ENCODE data around the gene TMEM26. TPM values are rescaled to one million over a fixed set of nuclear protein-coding genes. Genes with fewer than 3 reads are reported as not detected.

The TMEM26 gene
- total RNA-seq, 3 donors from 2014 or later (not counting 1 experiment from before 2014, with no cell fraction given): not detected

- H3K36me3 ChIP-seq (ENCODE audit: control insufficient read depth, insufficient read depth, low read length): no peaks in the 10 kb centered on the region
- WGBS (ENCODE audit: insufficient coverage): 71% methylated on average over 1 of the region's 1 CpG
- peaks cover 22% of the 10 kb centered on the region for H3K36me3 Mint-ChIP-seq
- ATAC-seq (no peak), DNase-seq (no peak)
- H3K27me3 Mint-ChIP-seq (ENCODE audit: low read depth in 2 of 2): peaks cover 2 to 5% of the 10 kb centered on the region in 2 donors
- no peaks in the 10 kb centered on the region for H3K27me3 ChIP-seq (ENCODE audit: control insufficient read depth, insufficient read depth, low read length)
- H3K4me3 ChIP-seq (ENCODE audit: low read length): no peak overlapping the region
- H3K27ac ChIP-seq (ENCODE audit: low read length): no peak overlapping the region
- H3K27ac Mint-ChIP-seq: no peak overlapping the region
- no peak overlapping the region for H3K4me3 Mint-ChIP-seq
- no peaks in the 10 kb centered on the region for H3K4me1 Mint-ChIP-seq
- H3K9me3 Mint-ChIP-seq: peaks cover 15 to 17% of the 10 kb centered on the region in 2 donors
- intact Hi-C loops (cut with micrococcal nuclease): no loop called here
- no peaks in the 10 kb centered on the region for H3K4me1 ChIP-seq (ENCODE audit: control insufficient read depth, insufficient read depth, low read length)
- H3K9me3 ChIP-seq (ENCODE audit: control insufficient read depth, insufficient read depth, low read length): no peaks in the 10 kb centered on the region
- no peak for TF ChIP-seq CTCF (IDR thresholded peaks at IDR 0.05)
Observed at GRCh38 chr10:61423178-61423577, 30.0 kb downstream of the TMEM26 start.

DNA sequence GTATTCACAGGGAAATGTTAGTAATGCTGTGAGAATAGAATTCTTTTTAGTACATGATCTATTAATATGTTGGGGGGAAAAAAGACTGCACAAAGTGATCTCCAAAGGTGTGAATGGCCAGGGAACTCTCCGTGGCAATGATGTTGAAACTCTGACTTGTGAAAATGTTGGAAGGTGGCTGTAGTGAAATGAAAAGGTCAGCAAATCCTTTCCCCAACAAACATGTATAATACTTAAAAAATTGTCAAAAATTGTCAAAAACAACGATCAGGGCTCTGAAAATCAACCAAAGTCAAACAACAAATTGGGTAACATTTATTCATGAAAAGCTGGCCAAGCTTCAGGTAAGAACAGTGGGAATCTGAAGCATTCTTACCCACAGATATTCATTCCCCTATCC, 35.5 kb downstream of the TMEM26 start:
- H3K4me1 Mint-ChIP-seq: no peaks in the 10 kb centered on the region
- no peak overlapping the region for H3K27ac ChIP-seq (ENCODE audit: low read length)
- peaks cover 13 to 14% of the 10 kb centered on the region in 2 donors for H3K9me3 Mint-ChIP-seq
- 78% methylated on average over 1 of the region's 2 CpGs for WGBS (ENCODE audit: insufficient coverage)
- no peak for TF ChIP-seq CTCF (IDR thresholded peaks at IDR 0.05)
- H3K4me1 ChIP-seq (ENCODE audit: control insufficient read depth, insufficient read depth, low read length): no peaks in the 10 kb centered on the region
- H3K27ac Mint-ChIP-seq: no peak overlapping the region
- no peaks in the 10 kb centered on the region for H3K27me3 ChIP-seq (ENCODE audit: control insufficient read depth, insufficient read depth, low read length)
- H3K36me3 ChIP-seq (ENCODE audit: control insufficient read depth, insufficient read depth, low read length): no peaks in the 10 kb centered on the region
- H3K4me3 ChIP-seq (ENCODE audit: low read length): no peak overlapping the region
- no peak overlapping the region for H3K4me3 Mint-ChIP-seq
- H3K27me3 Mint-ChIP-seq (ENCODE audit: low read depth in 2 of 2): peaks cover 6 to 15% of the 10 kb centered on the region in 2 donors
- no peak for DNase-seq
- intact Hi-C loops (cut with micrococcal nuclease): no loop called here
- no peak for ATAC-seq
- H3K36me3 Mint-ChIP-seq: peaks cover 13% of the 10 kb centered on the region
- no peaks in the 10 kb centered on the region for H3K9me3 ChIP-seq (ENCODE audit: control insufficient read depth, insufficient read depth, low read length)

DNA sequence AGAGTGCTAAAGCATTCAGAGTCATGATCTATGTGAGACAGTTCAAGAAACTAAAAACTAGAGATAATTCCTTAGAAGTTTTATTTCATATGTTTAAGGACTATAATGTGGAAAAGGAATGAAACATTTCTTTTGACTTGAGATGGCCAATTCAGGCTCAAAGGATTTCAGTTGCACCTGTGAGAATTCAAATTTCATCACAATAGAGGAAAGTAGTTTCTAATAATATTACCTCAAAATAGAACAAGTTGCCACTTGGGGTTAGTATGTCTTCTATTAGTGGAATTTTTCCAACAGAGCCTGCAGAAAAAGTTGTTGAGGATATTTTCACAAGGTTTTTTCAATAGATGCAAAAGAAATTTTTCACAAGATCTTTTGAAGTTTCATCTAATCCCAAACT, 37.4 kb downstream of the TMEM26 start:
- Histone ChIP-seq H3K36me3 (ENCODE audit: control insufficient read depth, insufficient read depth, low read length) (no peaks in the 10 kb centered on the region), H3K9me3 (ENCODE audit: control insufficient read depth, insufficient read depth, low read length) (no peaks in the 10 kb centered on the region), H3K27ac (ENCODE audit: low read length) (no peak overlapping the region), H3K4me1 (ENCODE audit: control insufficient read depth, insufficient read depth, low read length) (no peaks in the 10 kb centered on the region), H3K4me3 (ENCODE audit: low read length) (no peak overlapping the region), H3K27me3 (ENCODE audit: control insufficient read depth, insufficient read depth, low read length) (no peaks in the 10 kb centered on the region)
- DNase-seq: no peak
- H3K4me3 Mint-ChIP-seq: no peak overlapping the region
- TF ChIP-seq CTCF (IDR thresholded peaks at IDR 0.05): no peak
- intact Hi-C loops (cut with micrococcal nuclease): no loop called here
- no peak for ATAC-seq
- H3K27ac Mint-ChIP-seq: no peak overlapping the region
- H3K36me3 Mint-ChIP-seq: peaks cover 4% of the 10 kb centered on the region
- H3K4me1 Mint-ChIP-seq: no peaks in the 10 kb centered on the region
- H3K27me3 Mint-ChIP-seq (ENCODE audit: low read depth in 2 of 2): peaks cover 6 to 16% of the 10 kb centered on the region in 2 donors
- peaks cover 5 to 6% of the 10 kb centered on the region in 2 donors for H3K9me3 Mint-ChIP-seq

- Histone ChIP-seq H3K27me3 (ENCODE audit: control insufficient read depth, insufficient read depth, low read length) (no peaks in the 10 kb centered on the region), H3K9me3 (ENCODE audit: control insufficient read depth, insufficient read depth, low read length) (no peaks in the 10 kb centered on the region), H3K4me3 (ENCODE audit: low read length) (no peak overlapping the region), H3K4me1 (ENCODE audit: control insufficient read depth, insufficient read depth, low read length) (no peaks in the 10 kb centered on the region), H3K36me3 (ENCODE audit: control insufficient read depth, insufficient read depth, low read length) (no peaks in the 10 kb centered on the region), H3K27ac (ENCODE audit: low read length) (no peak overlapping the region)
- no peak for ATAC-seq
- intact Hi-C loops (cut with micrococcal nuclease): no loop called here
- DNase-seq: no peak
- TF ChIP-seq CTCF (IDR thresholded peaks at IDR 0.05): no peak
- H3K27me3 Mint-ChIP-seq (ENCODE audit: low read depth in 2 of 2): peaks cover 4 to 16% of the 10 kb centered on the region in 2 donors
- no peaks in the 10 kb centered on the region for H3K36me3 Mint-ChIP-seq
- 78% methylated on average over 2 of the region's 2 CpGs for WGBS (ENCODE audit: insufficient coverage)
- H3K4me1 Mint-ChIP-seq: no peaks in the 10 kb centered on the region
- H3K9me3 Mint-ChIP-seq: no peaks in the 10 kb centered on the region
- no peak overlapping the region for H3K4me3 Mint-ChIP-seq
- no peak overlapping the region for H3K27ac Mint-ChIP-seq
Observed at GRCh38 chr10:61411706-61412105, 41.5 kb downstream of the TMEM26 start.

Measured in natural killer cell (primary cell).